GM21526 (cell line): Measurements from ENCODE around the gene SBSN.

ENCODE experiments used
- ATAC-seq: cut with Tn5 transposase; IDR thresholded peaks from one replicate; pipeline ENCODE4 v1.9.1; 2021; ENCODE audit warnings: moderate library complexity; ENCODE audit not compliant: unreplicated experiment, low FRiP score

Gene SBSN

GRCh38 chr19:35528218-35529038, at the start of gene SBSN:
TSS of gene SBSN (minus strand) at chr19:35528311. CDS start at chr19:35528281, 30 bp downstream.
- ATAC-seq = no peak

GRCh38 chr19:35571406-35571965, 43.4 kb upstream of the SBSN start:
- no peak for ATAC-seq

GRCh38 chr19:35569281-35569781, 41.2 kb upstream of the SBSN start:
- ATAC-seq = no peak

- ATAC-seq = no peak
Observed at GRCh38 chr19:35566738-35567137, 38.6 kb upstream of the SBSN start.

- no peak for ATAC-seq
Observed at GRCh38 chr19:35565016-35565856, 37.1 kb upstream of the SBSN start.

GRCh38 chr19:35563207-35563829, 35.2 kb upstream of the SBSN start, which contains the start of gene ATP4A:
TSS of gene ATP4A (minus strand) at chr19:35563658. CDS start at chr19:35563629, 29 bp downstream.
- no peak for ATAC-seq

- ATAC-seq = no peak
Observed at GRCh38 chr19:35562776-35563175, 34.7 kb upstream of the SBSN start.

GRCh38 chr19:35562336-35562735, 34.2 kb upstream of the SBSN start:
- ATAC-seq = no peak

GRCh38 chr19:35561436-35561835, 33.3 kb upstream of the SBSN start:
- ATAC-seq = no peak

- ATAC-seq = no peak
Observed at GRCh38 chr19:35560677-35561076, 32.6 kb upstream of the SBSN start.

- no peak for ATAC-seq
Observed at GRCh38 chr19:35560271-35560670, 32.2 kb upstream of the SBSN start.

- no peak for ATAC-seq
Observed at GRCh38 chr19:35559781-35560180, 31.7 kb upstream of the SBSN start.

GRCh38 chr19:35559281-35559659, 31.2 kb upstream of the SBSN start:
- no peak for ATAC-seq

- no peak for ATAC-seq
Observed at GRCh38 chr19:35558400-35559280, 30.5 kb upstream of the SBSN start.

- no peak for ATAC-seq
Observed at GRCh38 chr19:35557539-35558399, 29.7 kb upstream of the SBSN start.

GRCh38 chr19:35556846-35557538, 28.9 kb upstream of the SBSN start:
- no peak for ATAC-seq

GRCh38 chr19:35556025-35556590, 28.0 kb upstream of the SBSN start:
- ATAC-seq = no peak
